Mucosa of gallbladder (tissue), 1 donor: ENCODE data around the gene COX4I2. TPM values are rescaled to one million over a fixed set of nuclear protein-coding genes. Genes with fewer than 3 reads are reported as not detected.

Experiments used
- DNase-seq: peaks from one replicate; pipeline ENCODE4 v3.0.0-alpha.2; 2020; ENCODE audit warnings: low spot score
- total RNA-seq: library from RNA; stranded (reverse); gene quantifications from one replicate; pipeline ENCODE4 v1.2.1, GENCODE V29; 2021
- donor health status: DM: no; HTN: no; CAD: no.

COX4I2 gene
- total RNA-seq, 1 donor from 2014 or later, result 3.8 TPM

DNA sequence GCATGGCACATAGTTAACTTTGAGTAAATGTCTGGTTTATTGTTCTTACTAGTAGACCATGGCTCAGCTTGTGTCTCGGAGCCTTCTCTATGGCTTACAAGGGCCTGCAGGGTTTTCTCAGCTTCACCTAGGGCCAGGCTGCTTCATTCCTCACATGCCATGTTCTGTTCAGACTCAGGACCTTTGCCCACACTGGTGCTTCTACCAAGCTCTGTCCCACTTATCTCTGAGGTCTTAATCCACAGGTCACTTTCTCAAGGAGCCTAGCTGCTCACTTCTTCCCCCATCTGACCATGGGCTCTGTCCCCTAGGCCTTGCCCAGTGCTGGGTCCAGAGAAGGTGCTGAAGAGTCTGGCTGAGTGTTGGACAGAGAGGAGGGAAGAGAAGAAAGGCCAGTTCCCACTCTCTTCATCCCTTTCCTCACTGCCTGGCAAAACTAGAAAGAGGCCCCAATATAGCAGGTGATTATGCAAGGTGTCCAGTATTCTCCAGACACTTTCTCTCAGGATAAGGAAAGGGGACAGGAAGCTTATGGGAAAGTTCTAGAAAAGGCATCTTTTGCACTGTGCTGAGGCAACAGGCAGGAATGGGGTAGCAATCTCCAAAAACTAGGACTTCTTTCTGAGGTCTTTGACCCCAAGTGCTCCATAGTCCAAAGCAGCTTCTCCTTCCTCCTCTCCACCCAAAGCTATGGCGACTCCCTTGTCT is 40.0 kb downstream of the COX4I2 start:
- DNase-seq, result no peak

DNA sequence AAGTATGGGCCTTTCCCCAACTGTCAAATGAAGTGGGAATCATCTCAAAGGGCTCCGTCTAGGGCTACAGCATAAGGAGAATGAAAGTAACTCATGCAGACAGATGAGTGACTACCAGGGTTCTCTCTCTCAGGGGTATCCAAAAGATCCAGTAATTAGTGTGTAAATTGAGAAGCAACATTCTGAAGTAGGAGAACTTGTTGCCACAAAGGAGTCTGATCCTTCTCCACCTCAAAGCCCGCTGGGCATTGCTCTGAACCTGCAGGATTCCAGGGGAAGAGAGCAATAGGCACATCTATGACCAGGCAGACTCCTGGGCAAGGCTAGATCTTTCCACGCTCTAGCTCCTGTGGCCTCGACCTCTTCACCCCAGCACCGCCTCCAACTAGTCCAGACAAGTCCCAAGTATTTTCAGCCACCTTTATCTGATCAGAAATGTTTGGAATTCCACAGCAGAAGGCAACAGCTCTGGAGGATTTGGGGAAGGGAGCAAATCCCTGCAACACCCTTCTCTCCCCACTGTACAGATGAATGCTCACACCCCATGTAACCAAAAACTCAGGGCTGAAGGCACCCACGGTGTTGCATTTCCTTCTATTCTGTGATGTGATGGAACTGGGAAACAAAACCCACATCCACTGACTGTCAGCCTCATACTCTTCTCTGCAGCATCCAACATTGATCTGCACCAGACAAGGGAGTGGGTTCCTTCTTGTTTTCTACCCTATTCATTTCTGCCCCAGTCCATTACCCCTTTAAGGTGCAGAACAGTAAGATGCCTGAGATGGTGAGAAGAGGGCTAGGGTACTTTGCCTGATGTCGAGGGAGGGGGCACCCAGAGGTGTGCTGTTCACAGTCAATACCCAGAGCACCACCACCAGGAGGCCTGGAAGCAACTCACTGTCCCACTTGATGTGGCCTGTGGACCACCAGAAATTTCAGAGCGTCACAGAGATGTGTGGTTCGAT is 41.0 kb downstream of the COX4I2 start:
- DNase-seq, result no peak

DNA sequence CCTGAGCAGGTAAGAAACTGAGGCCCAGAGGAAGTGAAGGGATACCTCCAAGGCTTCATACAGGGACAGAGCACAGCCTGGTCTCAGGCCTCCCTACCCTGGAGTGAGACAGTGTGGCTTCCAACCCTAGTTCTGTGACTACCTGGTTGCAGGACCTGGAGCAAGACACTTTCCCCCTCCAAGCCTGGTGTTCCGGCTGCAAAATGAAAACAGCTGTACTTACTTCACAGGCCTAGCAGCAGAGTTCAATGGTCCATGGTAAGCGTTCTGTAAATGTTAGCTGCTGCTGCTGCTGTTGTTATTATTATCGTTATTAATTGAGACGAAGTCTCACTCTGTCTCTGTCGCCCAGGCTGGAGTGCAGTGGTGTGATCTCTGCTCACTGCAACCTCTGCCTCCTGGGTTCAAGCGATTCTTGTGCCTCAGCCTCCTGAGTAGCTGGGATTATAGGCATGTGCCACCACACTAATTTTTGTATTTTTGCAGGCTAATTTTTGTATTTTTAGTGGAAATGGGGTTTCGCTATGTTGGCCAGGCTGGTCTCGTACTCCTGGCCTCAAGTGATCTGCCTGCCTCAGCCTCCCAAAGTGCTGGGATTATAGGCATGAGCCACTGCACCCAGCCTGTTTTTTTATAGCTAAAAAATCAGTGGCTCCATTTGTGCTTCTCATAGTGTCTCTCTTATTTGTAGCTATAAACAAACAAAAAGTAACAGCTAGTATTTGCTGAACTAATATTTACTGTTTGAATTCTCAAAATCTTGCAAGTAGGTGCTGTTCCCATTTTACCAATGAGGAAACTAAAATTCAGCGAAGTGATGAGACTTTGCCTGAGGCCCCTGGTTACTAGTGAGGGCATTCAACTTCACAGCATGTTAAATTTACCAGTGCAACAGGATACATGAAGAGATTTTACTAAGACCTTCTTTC is 41.9 kb downstream of the COX4I2 start:
- DNase-seq, result no peak

DNA sequence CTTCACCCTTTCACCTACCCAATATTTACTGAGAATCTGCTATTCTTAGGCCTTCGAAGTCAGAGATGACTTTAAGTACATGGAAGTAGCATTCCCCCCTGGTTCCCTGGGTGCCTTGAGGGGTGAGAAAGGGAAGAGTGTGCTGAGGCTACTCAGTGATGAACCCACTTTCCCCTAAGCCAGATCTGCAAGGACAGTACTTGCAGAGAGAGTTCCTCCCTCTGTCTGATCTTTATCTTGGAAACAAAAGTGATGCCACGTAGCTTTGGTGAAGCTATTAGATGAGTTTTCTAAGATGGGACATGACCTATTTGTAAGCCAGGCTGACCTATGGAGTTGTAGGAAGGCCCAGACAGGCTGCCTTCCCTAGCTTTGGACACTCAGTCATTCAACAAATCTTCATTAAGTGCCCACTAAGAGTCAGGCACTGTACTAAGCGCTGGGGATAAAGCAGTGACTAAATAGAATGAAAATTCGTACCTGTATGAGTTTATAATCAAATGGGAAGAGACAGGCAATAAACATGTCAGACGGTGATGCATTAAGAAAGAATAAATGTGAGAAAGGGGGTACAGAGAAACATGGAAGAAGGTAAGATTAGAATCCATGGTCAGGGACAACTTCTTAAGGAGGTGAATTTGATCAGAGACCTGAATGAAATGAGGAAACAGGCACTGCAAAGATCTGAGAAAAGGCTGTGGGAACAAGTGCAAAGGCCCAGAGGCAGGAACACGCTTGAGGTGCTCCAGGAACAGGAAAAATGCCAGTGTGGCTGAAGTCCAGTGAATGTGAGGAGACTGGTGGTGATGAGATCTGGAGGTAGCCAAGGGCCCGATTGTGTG is 42.8 kb downstream of the COX4I2 start:
- no peak for DNase-seq

DNA sequence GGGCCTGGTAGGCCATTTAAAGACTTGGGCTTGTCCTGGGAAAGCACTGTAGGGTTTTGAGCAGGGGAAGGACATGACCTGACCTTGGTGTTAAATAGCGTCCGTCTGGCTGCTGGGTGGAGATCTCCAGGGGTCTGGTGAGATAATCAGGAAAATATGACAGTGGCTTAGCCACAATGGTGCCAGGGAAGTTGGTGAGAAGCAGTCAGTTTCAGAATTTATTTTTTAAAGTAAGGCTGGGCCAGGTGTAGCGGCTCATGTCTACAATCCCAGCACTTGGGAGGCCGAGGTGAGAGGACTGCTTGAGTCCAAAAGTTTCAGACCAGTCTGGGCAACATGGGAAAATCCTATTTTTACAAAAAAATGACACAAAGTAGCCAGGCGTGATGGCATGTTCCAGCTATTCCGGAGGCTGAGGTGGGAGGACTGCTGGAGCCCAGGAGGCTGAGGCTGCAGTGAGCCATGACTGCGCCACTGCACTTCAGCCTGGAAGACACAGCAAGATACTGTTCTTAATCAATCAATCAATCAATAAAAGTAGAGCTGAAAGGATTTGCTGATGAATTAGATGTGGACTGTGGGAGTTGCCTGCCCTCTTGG is 43.5 kb downstream of the COX4I2 start:
- no peak for DNase-seq

DNA sequence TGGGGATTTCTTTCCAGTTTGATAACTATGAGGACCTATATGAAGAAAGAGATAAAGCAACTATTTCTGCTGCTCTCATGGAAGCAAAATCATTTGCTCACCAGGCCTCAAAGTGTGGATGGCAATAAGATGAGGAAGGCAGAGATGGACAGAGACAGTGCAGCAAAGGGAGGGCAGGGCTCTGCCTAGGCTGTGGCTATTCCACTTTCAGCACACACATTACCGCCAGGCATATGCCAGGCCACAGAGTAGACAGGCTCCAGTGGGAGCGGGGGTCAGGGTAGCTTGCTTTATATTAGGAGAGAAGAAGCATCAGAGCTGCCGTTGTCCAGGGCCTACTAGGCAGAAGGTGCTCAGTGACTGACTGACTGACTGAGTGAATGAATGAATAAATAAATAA is 44.1 kb downstream of the COX4I2 start:
- DNase-seq, result no peak

DNA sequence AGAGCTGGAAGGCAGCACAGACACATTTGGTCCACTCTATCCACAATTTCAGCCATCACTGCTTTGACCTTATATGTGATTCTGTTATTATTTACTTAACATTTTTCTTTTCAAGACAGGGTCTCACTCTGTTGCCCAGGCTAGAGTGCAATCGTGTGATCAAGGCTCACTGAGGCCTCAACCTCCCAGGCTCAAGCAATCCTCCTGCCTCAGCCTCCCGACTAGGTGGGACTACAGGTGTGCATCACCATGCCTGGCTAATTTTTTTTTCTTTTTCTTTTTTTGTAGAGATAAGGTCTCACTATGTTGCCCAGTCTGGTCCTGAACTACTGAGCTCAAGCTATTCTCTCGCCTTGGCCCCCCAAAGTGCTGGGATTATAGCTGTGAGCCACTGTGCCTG is 44.6 kb downstream of the COX4I2 start:
- DNase-seq, result no peak

DNA sequence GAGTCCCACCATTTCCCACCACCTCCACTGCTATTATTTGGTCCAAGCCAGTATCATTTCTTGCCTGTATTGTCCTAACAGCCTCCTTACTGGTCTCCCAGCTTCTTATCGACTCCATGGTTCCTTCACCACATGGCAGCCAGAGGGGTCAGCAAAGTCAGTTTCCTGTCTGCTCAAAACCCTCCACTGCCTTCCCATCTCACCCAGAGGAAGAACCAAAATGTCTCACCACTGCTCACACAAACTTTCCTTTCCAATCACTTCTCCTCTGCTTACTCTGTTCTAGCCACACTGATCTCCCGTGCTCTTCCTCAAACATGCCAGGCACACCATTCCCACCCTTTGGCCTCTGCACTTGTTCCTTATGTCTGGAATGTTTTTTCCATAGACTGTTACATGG is 45.2 kb downstream of the COX4I2 start:
- DNase-seq, result no peak

DNA sequence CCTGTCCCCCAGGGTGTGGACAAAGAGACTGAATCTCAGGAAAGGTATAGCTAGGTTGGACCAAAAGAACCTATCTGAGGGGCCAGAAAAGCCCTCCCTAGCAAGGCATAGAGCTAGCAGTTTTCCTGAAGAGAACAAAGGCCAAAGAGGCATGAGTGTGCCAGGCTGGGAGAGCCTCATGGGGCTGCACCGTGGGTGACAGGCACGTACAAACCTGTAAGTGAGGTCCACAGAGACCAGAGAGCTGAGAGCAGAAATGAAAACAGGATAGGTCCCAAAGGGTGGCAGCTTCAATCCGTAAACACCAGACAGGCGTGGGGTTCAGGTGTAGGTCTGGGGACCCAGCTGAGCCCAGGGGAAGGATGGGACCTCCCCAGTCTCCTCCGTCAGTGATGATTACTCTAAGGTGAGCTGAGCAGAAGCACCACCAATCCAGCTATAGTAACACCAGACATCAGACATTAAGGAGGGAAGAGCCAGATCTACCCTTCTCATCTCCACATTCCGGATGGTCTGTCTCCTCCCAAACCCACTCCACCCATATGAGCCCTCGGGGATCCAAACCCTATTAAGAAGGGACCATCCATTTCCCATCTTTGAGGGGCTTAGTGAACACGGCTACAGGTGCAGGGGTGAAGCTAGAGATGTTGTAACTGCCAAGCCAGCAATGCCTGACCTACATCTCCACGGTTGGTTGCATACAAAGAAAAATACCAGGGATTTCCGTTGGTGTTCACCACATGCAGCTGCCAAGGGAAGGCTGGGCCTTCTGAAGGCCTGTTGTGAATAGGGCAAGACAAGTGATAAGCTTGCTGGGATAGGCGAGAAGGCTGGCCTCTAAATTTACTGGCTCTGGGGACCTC is 46.7 kb downstream of the COX4I2 start:
- DNase-seq, result no peak

DNA sequence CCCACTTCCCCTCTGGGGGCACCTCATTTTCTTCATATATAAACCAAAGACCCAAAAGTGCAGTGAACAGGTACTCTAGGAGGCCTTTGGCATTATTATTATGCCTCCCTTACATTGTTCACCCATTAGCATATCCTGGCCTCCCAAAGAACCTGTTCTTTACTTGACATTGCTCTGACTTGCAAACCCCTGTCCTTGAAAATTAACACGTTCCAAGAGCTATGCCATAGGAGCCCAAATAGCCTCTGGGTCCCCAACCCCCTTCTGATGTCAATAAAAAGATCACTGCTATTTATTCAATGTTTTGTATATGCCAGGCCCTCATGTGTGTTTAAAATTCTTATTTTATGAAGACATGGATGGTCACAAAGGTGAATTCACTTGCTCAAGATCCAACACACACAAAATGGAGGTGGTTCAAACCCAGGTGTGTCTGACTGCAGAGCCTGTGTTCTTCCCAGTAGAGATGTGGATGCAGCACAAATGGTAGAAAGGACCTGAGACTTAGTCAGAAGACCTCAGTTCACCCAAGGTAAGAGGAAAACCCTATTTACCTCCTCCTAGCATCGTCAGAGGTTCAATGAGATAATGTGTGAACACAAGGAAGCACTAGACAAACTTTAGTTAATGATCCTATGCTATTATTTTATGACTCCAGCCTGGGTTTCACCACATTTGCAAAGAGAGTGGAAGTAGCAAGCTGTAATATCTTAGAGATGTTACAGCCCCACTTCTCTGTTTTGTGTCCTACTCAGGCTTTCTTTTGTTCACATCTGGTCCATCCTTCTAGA is 48.3 kb downstream of the COX4I2 start:
- DNase-seq, result no peak

DNA sequence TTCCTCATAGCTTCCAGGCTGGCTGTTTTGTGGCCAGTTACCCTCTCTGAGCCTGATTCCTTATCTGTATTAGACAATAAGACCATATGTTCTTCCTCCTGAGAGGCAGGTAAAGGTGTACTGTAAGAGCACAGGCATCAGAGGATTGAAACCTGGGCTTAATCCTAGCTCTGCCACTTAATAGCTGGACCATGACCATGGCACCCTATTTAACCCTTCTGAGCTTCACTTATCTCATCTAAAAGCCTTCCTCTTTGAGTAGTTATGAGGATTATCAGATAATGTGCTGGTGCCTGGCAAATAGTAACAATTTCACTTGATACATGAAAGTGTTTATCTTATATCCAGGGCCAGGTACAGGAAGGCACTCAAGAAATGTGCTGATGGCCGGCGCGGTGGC is 50.1 kb downstream of the COX4I2 start:
- no peak for DNase-seq

DNA sequence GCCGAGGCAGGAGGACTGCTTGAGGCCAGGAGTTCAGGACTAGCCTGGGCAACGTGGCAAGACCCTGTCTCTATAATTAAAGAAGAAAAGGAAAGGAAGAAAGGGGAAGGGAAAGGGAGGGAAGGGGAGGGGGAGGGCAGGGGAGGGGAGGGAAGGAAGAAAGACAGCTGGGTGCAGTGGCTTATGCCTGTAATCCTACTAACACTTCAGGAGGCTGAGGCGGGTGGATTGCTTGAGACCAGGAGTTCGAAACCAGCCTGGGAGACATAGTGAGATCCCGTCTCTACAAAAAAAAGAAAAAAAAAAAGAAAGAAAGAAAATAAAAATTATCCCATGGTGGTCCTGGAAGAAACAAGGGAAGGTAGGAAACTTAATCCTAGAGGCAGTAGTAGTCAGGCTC is 51.4 kb downstream of the COX4I2 start:
- DNase-seq, result no peak

DNA sequence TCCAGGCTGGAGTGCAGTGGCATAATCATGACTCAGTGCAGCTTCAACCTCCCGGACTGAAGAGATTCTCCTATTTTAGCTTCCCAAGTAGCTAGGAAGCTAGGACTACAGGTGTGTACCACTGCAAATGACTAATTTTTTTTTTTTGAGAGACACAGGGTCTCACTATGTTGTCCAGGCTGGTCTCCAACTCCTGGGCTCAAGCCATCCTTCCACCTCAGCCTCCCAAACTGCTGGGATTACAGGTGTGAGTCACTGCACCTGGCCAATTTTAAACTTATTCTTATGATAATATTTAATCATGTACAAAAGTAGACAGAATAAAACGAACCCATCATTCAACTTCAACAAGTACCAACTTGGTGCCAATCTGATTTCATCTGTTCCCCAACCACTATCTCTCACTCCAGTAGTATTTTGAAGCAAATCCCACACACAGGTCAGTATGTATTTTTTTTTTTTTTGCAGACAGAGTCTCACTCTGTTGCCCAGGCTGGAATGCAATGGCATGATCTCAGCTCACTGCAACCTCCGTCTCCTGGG is 52.5 kb downstream of the COX4I2 start:
- DNase-seq, result no peak

DNA sequence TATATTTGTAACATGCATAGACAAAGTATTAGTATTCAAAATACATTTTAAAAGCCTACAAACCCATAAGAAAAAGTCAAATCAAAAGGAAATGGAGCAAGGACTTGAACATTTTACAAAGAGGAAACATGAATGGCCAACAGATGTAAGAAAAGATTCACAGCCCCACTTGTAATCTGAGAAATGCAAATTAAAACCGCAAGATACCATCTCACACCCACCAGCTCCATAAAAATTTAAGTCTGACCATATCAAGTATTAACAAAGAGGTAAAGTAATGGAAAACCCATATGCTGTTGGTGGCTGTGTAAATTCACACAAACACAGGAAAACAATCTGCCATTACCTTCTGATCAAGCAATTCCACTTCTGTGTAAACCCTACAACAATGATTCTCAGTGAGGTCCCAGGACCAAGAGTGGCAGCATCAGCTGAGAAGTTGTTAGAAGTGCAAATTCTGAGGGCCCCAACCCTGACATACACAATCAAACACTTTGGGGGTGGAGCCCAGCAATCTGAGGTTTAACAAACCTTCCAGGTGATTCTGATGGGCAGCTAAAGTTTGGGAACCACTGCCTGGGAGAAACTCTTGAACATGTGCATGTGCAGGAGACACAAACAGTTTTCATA is 54.0 kb downstream of the COX4I2 start:
- DNase-seq, result no peak

DNA sequence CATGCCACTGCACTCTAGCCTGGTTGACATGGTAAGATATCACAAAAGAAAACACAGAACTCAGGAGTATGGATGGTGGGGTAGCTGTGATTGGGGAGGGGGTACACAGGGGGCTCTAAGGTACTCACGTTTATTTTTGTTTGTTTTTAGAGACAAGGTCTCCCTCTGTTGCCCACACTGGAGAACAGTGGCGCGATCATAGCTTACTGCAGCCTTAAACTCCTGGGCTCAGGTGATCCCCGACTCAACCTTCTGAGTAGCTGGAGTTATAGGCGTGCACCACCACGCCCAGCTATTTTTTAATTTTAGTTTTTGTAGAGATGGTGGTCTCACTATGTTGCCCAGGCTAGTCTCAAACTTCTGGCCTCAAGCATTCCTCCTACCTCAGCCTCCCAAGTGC is 55.7 kb downstream of the COX4I2 start:
- no peak for DNase-seq

DNA sequence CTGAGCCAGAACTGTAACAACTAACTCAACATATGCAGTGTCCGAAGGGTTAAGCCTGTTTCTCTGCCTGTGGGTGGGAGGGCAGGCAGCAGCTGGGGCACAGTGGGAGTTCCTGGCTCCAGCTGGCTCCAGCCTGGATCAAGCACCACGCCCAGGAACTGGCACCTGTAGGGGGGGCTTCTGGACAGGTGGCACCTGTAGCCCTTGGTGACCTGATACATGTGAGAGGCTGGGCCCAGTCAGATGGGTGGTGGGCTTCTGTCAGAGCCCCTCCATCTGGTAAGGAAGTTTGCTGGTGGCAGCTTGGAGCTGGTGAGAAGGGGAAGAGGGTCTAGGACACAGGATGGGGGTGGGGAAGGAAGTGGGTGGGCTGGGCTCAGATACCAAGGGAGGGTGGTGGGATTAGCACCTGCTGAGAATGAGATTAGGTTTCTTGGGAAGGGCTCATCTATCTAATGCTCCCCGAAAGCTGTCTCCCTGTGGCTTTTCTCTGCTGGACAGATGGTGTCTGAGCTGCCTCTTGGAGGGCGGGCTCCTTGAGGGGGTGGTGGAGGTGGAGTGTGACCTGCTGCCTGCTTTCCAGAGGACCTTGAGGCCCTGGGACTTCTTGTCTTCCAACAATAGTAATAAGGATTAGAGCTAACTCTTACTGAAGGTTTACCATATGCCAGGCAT is 56.4 kb downstream of the COX4I2 start:
- no peak for DNase-seq
